ENCODE measurements around the gene MMD.
"Not testable (repeated sequence)": the region's sequence is repeated elsewhere in the genome, so short reads cannot be mapped to it uniquely, and the experiment has no call there.

MMD gene

GRCh38 chr17:55421179-55421934 lies at the start of gene MMD:
Gene MMD (minus strand): TSS chr17:55421835. CDS start chr17:55421695, 140 bp downstream.
- DNase-seq: peak; percentile 37

- no peak for DNase-seq
Measured at GRCh38 chr17:55466671-55467070, 45.0 kb upstream of the MMD start.

- DNase-seq: not testable (repeated sequence)
Measured at GRCh38 chr17:55465771-55466170, 44.1 kb upstream of the MMD start.

GRCh38 chr17:55463600-55463999 lies 42.0 kb upstream of the MMD start:
- peak; percentile 4 for DNase-seq

GRCh38 chr17:55462711-55463110 lies 41.1 kb upstream of the MMD start:
- no peak for DNase-seq

- DNase-seq: no peak
Measured at GRCh38 chr17:55462234-55462633, 40.6 kb upstream of the MMD start.

- peak; percentile 78 for DNase-seq
Measured at GRCh38 chr17:55458978-55459377, 37.3 kb upstream of the MMD start.

- DNase-seq: no peak
Measured at GRCh38 chr17:55458287-55458900, 36.8 kb upstream of the MMD start.

GRCh38 chr17:55456307-55457240 lies 34.9 kb upstream of the MMD start:
- DNase-seq: no peak

- no peak for DNase-seq
Measured at GRCh38 chr17:55454906-55455474, 33.4 kb upstream of the MMD start.

- DNase-seq: no peak
Measured at GRCh38 chr17:55453839-55454557, 32.4 kb upstream of the MMD start.

- no peak for DNase-seq
Measured at GRCh38 chr17:55452139-55452790, 30.6 kb upstream of the MMD start.

- DNase-seq: no peak
Measured at GRCh38 chr17:55451758-55452138, 30.1 kb upstream of the MMD start.

- DNase-seq: no peak
Measured at GRCh38 chr17:55451203-55451641, 29.6 kb upstream of the MMD start.

- DNase-seq: no peak
Measured at GRCh38 chr17:55450232-55450825, 28.7 kb upstream of the MMD start.

GRCh38 chr17:55448681-55449080 lies 27.0 kb upstream of the MMD start:
- no peak for DNase-seq

GRCh38 chr17:55446581-55447205 lies 25.1 kb upstream of the MMD start:
- no peak for DNase-seq

- DNase-seq: not testable (repeated sequence)
Measured at GRCh38 chr17:55446004-55446403, 24.4 kb upstream of the MMD start.

- DNase-seq: no peak
Measured at GRCh38 chr17:55444471-55445441, 23.1 kb upstream of the MMD start.

GRCh38 chr17:55443904-55444303 lies 22.3 kb upstream of the MMD start:
- no peak for DNase-seq

Measured in stimulated activated CD4-positive, alpha-beta T cell treated with anti-CD3 and anti-CD28 coated beads, Interleukin-15, amount 100 ng/mL, for 24 hours (primary cell).